Activated CD4-positive, alpha-beta T cell treated with anti-CD3 and anti-CD28 coated beads for 1 hour (primary cell): Measurements from ENCODE around the gene CDC42BPB.

ENCODE experiments used
- DNase-seq: peaks from one replicate; pipeline ENCODE4 v3.0.0-alpha.2; 2020

The CDC42BPB gene

GRCh38 chr14:103095210-103095778 is 37.9 kb upstream of the CDC42BPB start:
- DNase-seq, result no peak

GRCh38 chr14:103094406-103095209 is 37.3 kb upstream of the CDC42BPB start, which contains the start of gene EXOC3L4:
Gene EXOC3L4 (plus strand): TSS chr14:103094725. CDS start chr14:103100220, 5,495 bp downstream.
- DNase-seq, result no peak

DNA sequence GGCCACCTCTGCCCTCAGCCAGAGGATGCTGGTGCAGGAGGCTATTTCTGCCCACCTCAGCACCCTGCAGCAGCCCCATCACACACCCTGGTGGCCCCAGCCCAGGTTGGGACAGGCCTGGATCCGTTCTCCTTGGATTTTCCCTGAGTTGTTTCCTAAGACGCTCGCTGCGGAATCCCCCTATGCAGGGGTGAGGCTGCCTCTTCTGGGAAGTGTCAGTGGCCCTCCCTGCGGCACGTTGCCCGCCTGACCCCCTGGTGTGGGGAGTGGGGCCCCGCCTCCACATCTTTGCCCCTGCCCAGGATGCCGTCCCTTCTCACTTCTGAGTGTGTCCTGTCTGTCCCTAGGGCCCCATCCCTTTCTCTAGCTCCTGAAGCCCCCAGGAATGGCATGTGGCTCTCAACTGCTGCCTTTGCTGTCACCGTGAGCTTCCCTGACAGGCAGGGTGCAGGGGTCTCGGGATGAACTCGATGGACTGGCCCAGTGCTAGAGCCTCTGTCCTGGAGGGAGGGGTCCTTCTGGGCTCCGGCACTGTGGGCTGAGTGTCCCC is 36.6 kb upstream of the CDC42BPB start:
- no peak for DNase-seq

- DNase-seq, result no peak
Observed at GRCh38 chr14:103091883-103092222, 34.5 kb upstream of the CDC42BPB start.

DNA sequence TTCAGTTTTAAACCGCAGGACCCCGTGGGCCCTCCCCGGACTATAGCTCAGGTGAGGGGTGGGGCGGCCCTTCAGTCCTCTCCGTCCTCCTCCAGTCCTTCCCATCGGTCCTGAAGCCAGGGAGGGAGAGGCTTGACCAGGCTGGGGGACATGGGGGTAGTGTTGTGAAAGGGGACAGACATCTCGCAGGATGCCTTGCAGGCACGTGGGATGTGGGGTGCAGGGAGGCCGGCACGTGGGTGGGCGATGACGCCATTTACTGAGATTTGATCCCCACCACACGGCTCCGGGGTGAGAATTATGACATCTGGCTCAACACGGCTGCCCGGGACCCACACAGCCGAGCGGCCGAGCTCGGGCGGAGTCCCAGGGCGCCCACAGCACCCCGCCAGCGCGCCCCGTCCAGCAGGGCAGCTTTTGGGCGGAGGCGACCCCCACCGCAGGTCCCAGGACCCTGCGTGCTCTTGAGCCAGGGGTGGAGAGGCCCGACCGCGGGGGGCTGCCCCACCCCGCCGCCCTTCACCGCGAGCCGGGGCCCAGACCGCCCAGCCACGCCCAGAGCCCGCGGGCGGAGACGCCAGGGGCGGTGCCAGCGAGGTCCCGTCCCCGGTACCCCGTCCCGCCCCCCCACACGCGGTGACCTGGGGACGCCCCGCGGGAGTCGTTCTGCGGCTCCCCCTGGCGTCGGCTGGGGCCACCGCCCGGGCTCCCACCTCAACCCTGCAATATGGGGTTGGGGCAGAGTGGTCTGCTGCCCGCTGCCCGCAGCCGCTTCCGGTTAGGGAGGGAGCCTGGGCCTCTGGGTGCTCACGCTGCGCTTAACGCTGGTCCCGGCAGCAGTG is 33.9 kb upstream of the CDC42BPB start:
- DNase-seq, result peak; percentile 65

GRCh38 chr14:103090481-103091020 is 33.2 kb upstream of the CDC42BPB start:
- DNase-seq, result no peak

GRCh38 chr14:103089386-103090335 is 32.3 kb upstream of the CDC42BPB start:
- DNase-seq, result no peak

GRCh38 chr14:103088921-103089320 is 31.6 kb upstream of the CDC42BPB start:
- DNase-seq, result no peak

- DNase-seq, result no peak
Observed at GRCh38 chr14:103087343-103087835, 30.0 kb upstream of the CDC42BPB start.

DNA sequence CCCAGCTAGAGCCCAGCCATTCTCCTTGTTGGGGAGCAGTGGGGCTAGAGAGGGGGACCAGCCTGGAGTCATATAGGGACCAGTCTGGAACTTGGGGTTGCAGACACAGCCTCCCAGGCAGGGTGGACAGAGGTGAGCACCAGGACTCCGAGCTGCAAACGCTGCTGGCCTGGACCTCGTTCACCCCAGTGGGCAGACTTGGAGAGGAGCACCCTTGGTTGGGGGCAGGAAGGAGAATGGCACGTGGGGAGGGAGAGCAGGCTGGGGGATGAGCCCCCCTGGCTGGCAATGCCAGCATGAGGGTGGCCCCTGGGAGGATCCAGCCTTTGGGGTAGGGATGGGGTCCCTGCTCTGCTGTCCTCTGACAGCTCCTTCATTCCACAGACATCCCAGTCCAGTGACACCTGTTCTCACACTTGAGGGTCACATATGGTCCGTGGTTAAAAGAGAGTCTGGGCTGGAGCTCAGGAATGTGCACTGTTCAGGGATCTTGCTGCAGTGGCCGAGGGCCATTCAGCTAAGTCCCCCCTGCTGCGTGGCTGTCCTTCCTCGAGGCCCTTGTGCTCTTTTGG is 29.5 kb upstream of the CDC42BPB start:
- no peak for DNase-seq

GRCh38 chr14:103085106-103086091 is 28.1 kb upstream of the CDC42BPB start:
- DNase-seq, result no peak

DNA sequence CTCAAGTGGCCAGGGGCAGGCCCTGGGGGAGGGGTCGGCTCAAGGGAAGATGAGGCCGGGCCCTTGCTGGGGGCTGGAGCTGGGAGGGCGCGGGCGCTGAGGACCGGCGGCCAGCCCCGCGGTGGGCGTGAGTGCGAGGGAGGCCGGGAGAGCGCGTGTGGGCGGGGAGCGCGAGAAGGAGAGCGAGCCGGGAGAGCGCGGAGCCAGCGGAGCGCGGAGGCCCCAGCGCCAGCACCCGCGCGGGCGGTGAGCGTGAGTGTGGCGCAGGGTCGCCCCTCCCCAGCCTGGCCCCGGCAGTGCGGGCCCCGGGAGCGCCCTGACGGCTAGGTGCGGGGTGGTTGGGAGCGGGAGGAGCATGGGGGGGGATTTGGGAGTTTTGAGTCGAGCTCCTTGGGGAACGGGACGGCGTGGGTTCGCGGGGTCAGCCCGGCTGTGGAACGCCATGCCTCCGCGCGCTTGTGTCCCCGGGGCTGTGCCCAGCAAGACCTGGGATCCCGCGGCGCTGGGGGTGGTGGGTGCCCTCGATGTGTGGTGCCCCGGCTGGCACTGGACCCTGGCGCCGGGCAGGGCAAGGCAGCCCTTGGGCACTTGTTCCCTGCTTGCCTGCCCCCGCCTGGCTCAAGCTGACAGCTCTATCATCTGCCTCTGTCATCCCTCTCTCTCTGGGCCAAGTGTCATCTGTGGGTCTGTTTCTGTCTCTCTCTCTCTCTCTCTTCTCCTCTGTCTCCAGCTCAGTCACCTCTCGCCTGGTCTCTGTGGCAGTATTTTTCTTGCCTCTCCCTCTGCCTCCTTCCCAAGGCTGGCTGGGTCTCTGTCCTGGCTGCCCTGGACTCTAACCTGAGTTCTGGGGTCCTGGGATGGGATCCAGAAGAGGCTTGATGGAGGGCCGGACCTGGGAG is 26.9 kb upstream of the CDC42BPB start, which contains the start of gene LBHD2:
TSS of gene LBHD2 (plus strand) at position 190 of the 899 bp plus-strand sequence. CDS start 1,803 bp downstream, outside the sequence.
- DNase-seq, result no peak

GRCh38 chr14:103081951-103082350 is 24.6 kb upstream of the CDC42BPB start:
- no peak for DNase-seq

DNA sequence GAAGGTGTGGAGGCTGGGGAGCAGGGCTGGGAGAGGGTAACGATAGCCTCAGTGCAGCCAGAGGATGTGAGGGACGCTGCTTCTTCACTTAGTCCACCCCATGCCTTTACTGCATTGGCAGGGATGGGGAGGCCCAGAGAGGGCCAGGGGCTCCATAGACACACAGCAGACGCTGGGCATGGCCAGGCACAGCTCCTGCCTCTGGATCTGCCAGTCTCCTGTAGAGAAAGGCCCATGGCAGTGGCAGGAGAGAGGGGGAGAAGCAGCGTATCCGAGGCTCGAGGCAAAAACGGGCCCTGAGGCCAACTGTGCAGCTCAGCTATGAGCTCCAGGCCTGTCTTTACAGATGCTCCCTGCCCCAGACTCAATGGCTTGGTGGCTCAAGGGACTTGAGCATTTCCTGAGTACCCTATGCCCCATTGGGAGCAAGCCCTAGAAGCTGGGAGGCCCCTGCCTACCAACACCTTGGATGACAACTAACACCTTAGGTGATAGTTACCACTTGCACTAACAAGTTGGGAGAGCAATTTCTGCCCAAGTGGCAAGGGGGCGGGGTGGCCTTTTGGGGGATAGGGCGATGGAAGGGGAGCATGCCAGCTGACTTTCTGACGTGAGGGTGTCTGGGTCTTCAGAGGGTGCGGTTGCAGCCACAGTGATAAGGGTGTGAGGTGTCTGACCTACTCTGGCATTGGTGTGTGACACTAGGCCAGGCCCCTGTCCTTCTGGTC is 21.7 kb upstream of the CDC42BPB start:
- no peak for DNase-seq

GRCh38 chr14:103078420-103078749 is 21.0 kb upstream of the CDC42BPB start:
- peak; percentile 66 for DNase-seq

GRCh38 chr14:103074729-103075367 is 17.5 kb upstream of the CDC42BPB start:
- DNase-seq, result no peak

DNA sequence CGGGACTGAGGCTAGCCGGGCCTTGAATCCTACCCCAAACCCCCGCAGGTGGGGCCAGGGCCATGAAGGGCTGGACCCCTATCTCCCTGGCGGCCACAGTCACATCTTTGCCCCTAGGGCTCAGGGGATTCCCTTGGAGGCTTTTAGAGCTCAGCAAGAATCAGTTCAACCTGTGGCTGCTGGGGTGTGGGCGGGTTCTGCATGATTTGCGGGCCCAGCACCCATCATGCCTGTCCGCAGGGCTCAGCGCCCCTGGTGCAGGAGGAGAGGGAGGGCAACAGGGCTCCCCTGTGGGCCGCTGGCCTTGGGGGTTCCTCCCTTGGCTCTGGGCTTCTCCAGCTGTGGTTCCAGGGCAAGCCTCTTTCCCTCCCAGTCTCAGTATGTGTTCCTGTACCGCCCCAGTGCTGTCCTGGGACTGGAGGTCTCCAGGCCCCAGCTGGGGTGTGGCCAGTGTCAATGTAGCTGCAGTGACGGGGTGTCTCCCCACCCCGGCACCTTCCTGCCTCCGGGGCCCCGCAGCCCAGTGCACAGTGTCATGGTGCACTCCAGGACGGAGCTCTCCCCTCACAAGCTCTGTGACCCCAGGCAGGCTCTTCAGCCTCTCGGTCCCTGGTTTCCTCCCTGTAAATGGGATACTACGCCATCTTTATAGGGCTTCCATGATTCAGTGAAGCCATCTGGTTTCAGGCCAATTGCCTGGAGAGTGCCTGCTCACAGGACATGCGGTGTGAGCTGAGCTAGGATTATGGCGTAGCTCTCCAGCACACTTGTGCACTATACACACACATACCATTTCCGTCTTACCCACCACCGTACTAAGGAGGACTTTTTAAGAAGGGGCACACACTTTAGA is 16.8 kb upstream of the CDC42BPB start:
- no peak for DNase-seq
